ENCODE data around the gene FYB1. TPM values are rescaled to one million over a fixed set of nuclear protein-coding genes. Genes with fewer than 3 reads are reported as not detected.
"Not testable (repeated sequence)": the region's sequence is repeated elsewhere in the genome, so short reads cannot be mapped to it uniquely, and the experiment has no call there.

FYB1 gene
- total and polyA plus RNA-seq, 2 donors: 52.9 to 71.8 TPM

DNA sequence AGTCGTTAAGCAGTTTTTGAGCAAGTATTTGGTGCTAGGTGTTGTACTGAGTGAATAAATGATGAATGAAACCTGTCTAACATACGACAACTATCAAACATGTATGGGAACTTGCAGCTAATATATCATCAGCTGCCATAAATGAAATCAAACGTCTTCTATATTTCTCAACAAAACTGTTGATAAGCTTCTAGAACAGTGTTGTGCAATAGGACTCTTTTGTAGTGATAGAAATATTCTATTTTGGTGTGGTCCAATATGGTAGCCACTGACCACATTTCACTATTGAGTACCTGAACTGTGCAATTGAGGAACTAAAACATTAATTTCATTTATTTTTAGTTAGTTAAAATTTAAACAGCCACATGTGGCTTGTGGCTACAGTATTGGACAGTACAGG, 16.3 kb upstream of the FYB1 start:
- WGBS: 94% methylated on average over 3 of the region's 3 CpGs
- H3K27ac ChIP-seq (ENCODE audit: low read depth in 1 of 2, low read length in 1 of 2): no peak overlapping the region
- H3K27me3 ChIP-seq (ENCODE audit: control insufficient read depth in 2 of 2, insufficient read depth in 1 of 2, low read length in 1 of 2): no peaks in the 10 kb centered on the region
- no peaks in the 10 kb centered on the region for H3K9me3 ChIP-seq (ENCODE audit: control insufficient read depth in 2 of 2, insufficient read depth in 1 of 2, low read length in 1 of 2)
- DNase-seq (ENCODE audit: low read depth in 6 of 9, low spot score in 9 of 9): no peak
- no peak overlapping the region for H3K4me3 ChIP-seq (ENCODE audit: low read length in 2 of 2)
- no peaks in the 10 kb centered on the region for H3K4me1 ChIP-seq (ENCODE audit: control insufficient read depth in 2 of 2, insufficient read depth in 2 of 2, low read length in 2 of 2)
- no peaks in the 10 kb centered on the region for H3K36me3 ChIP-seq (ENCODE audit: control insufficient read depth in 2 of 2, insufficient read depth in 2 of 2, low read length in 1 of 2)

GRCh38 chr5:39234494-39234893, 15.1 kb upstream of the FYB1 start:
- H3K27me3 ChIP-seq (ENCODE audit: control insufficient read depth in 2 of 2, insufficient read depth in 1 of 2, low read length in 1 of 2); H3K9me3 ChIP-seq (ENCODE audit: control insufficient read depth in 2 of 2, insufficient read depth in 1 of 2, low read length in 1 of 2); H3K36me3 ChIP-seq (ENCODE audit: control insufficient read depth in 2 of 2, insufficient read depth in 2 of 2, low read length in 1 of 2); H3K4me1 ChIP-seq (ENCODE audit: control insufficient read depth in 2 of 2, insufficient read depth in 2 of 2, low read length in 2 of 2); H3K4me3 ChIP-seq (ENCODE audit: low read length in 2 of 2); H3K27ac ChIP-seq (ENCODE audit: low read depth in 1 of 2, low read length in 1 of 2); DNase-seq (ENCODE audit: low read depth in 6 of 9, low spot score in 9 of 9): not testable (repeated sequence)
- WGBS: 93% methylated on average over 1 of the region's 1 CpG

GRCh38 chr5:39233783-39234182, 14.4 kb upstream of the FYB1 start:
- no peak for DNase-seq (ENCODE audit: low read depth in 6 of 9, low spot score in 9 of 9)
- Histone ChIP-seq H3K4me1 (ENCODE audit: control insufficient read depth in 2 of 2, insufficient read depth in 2 of 2, low read length in 2 of 2) (no peaks in the 10 kb centered on the region), H3K36me3 (ENCODE audit: control insufficient read depth in 2 of 2, insufficient read depth in 2 of 2, low read length in 1 of 2) (no peaks in the 10 kb centered on the region), H3K27ac (ENCODE audit: low read depth in 1 of 2, low read length in 1 of 2) (no peak overlapping the region), H3K9me3 (ENCODE audit: control insufficient read depth in 2 of 2, insufficient read depth in 1 of 2, low read length in 1 of 2) (no peaks in the 10 kb centered on the region), H3K27me3 (ENCODE audit: control insufficient read depth in 2 of 2, insufficient read depth in 1 of 2, low read length in 1 of 2) (no peaks in the 10 kb centered on the region), H3K4me3 (ENCODE audit: low read length in 2 of 2) (no peak overlapping the region)
- WGBS: 95% methylated on average over 2 of the region's 2 CpGs

DNA sequence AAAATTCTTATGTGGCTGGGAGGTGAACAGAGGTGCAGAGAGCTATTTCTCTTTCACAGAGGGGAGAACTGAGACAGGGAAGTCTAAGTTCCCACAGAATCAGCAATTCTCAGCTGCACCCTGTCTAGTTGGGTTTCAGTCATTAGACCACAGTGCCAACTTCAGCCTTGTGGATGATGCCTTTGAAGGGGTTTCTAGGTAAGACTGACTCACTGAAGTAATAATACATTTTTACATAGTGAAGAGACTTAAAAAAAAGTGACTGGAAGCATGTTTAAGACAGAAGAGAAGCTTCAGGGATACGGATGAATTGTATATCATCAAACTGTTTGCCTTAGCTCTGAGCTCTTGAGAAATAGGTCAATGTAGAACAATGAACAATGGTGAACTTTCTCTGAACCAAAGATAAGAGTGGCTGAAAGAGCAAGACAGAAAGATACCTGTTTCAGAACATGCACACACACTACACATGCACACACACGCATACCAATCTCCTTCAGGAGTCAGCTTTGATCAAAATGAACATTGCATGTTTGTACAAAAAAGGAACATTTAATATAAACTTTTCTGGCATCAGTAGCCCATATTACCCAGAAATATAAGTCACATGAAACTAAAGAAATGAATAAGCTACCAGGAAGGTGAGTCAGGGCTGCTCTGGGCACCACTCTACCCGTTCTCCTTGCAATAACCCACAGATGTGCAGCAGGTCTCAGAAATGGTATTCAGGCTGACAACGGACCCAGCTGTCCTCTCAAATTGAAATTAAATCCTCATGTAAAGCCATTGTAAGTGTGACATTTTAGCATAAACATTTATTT, 12.6 kb upstream of the FYB1 start:
- H3K4me3 ChIP-seq (ENCODE audit: low read length in 2 of 2): no peak overlapping the region
- H3K9me3 ChIP-seq (ENCODE audit: control insufficient read depth in 2 of 2, insufficient read depth in 1 of 2, low read length in 1 of 2): no peaks in the 10 kb centered on the region
- no peaks in the 10 kb centered on the region for H3K4me1 ChIP-seq (ENCODE audit: control insufficient read depth in 2 of 2, insufficient read depth in 2 of 2, low read length in 2 of 2)
- DNase-seq (ENCODE audit: low read depth in 6 of 9, low spot score in 9 of 9): peak in 1 of 9 donors; percentile 30
- 96% methylated on average over 4 of the region's 4 CpGs for WGBS
- no peaks in the 10 kb centered on the region for H3K27me3 ChIP-seq (ENCODE audit: control insufficient read depth in 2 of 2, insufficient read depth in 1 of 2, low read length in 1 of 2)
- H3K27ac ChIP-seq (ENCODE audit: low read depth in 1 of 2, low read length in 1 of 2): peak overlapping the region in 1 of 2 donors; percentile 41
- no peaks in the 10 kb centered on the region for H3K36me3 ChIP-seq (ENCODE audit: control insufficient read depth in 2 of 2, insufficient read depth in 2 of 2, low read length in 1 of 2)

GRCh38 chr5:39228596-39228995, 9.2 kb upstream of the FYB1 start:
- Histone ChIP-seq H3K27ac (ENCODE audit: low read depth in 1 of 2, low read length in 1 of 2) (no peak overlapping the region), H3K27me3 (ENCODE audit: control insufficient read depth in 2 of 2, insufficient read depth in 1 of 2, low read length in 1 of 2) (no peaks in the 10 kb centered on the region), H3K36me3 (ENCODE audit: control insufficient read depth in 2 of 2, insufficient read depth in 2 of 2, low read length in 1 of 2) (no peaks in the 10 kb centered on the region), H3K4me1 (ENCODE audit: control insufficient read depth in 2 of 2, insufficient read depth in 2 of 2, low read length in 2 of 2) (peaks cover 0 to 7% of the 10 kb centered on the region in 2 donors), H3K9me3 (ENCODE audit: control insufficient read depth in 2 of 2, insufficient read depth in 1 of 2, low read length in 1 of 2) (no peaks in the 10 kb centered on the region), H3K4me3 (ENCODE audit: low read length in 2 of 2) (no peak overlapping the region)
- no peak for DNase-seq (ENCODE audit: low read depth in 6 of 9, low spot score in 9 of 9)
- 81% methylated on average over 3 of the region's 3 CpGs for WGBS

- Histone ChIP-seq H3K27ac (ENCODE audit: low read depth in 1 of 2, low read length in 1 of 2) (no peak overlapping the region), H3K36me3 (ENCODE audit: control insufficient read depth in 2 of 2, insufficient read depth in 2 of 2, low read length in 1 of 2) (no peaks in the 10 kb centered on the region), H3K9me3 (ENCODE audit: control insufficient read depth in 2 of 2, insufficient read depth in 1 of 2, low read length in 1 of 2) (no peaks in the 10 kb centered on the region), H3K4me1 (ENCODE audit: control insufficient read depth in 2 of 2, insufficient read depth in 2 of 2, low read length in 2 of 2) (peaks cover 0 to 15% of the 10 kb centered on the region in 2 donors), H3K4me3 (ENCODE audit: low read length in 2 of 2) (no peak overlapping the region), H3K27me3 (ENCODE audit: control insufficient read depth in 2 of 2, insufficient read depth in 1 of 2, low read length in 1 of 2) (no peaks in the 10 kb centered on the region)
- 96% methylated on average over 1 of the region's 1 CpG for WGBS
- no peak for DNase-seq (ENCODE audit: low read depth in 6 of 9, low spot score in 9 of 9)
These were observed 7.2 kb upstream of the FYB1 start for GRCh38 chr5:39226558-39226957.

GRCh38 chr5:39226100-39226451, 6.7 kb upstream of the FYB1 start:
- peaks cover 0 to 15% of the 10 kb centered on the region in 2 donors for H3K4me1 ChIP-seq (ENCODE audit: control insufficient read depth in 2 of 2, insufficient read depth in 2 of 2, low read length in 2 of 2)
- H3K36me3 ChIP-seq (ENCODE audit: control insufficient read depth in 2 of 2, insufficient read depth in 2 of 2, low read length in 1 of 2): no peaks in the 10 kb centered on the region
- DNase-seq (ENCODE audit: low read depth in 6 of 9, low spot score in 9 of 9): peak in 1 of 9 donors; percentile 31
- no peak overlapping the region for H3K4me3 ChIP-seq (ENCODE audit: low read length in 2 of 2)
- no peaks in the 10 kb centered on the region for H3K27me3 ChIP-seq (ENCODE audit: control insufficient read depth in 2 of 2, insufficient read depth in 1 of 2, low read length in 1 of 2)
- no peaks in the 10 kb centered on the region for H3K9me3 ChIP-seq (ENCODE audit: control insufficient read depth in 2 of 2, insufficient read depth in 1 of 2, low read length in 1 of 2)
- H3K27ac ChIP-seq (ENCODE audit: low read depth in 1 of 2, low read length in 1 of 2): no peak overlapping the region
- 93% methylated on average over 3 of the region's 3 CpGs for WGBS

GRCh38 chr5:39225405-39226099, 6.2 kb upstream of the FYB1 start:
- 94% methylated on average over 2 of the region's 2 CpGs for WGBS
- no peak for DNase-seq (ENCODE audit: low read depth in 6 of 9, low spot score in 9 of 9)
- Histone ChIP-seq H3K4me3 (ENCODE audit: low read length in 2 of 2) (no peak overlapping the region), H3K27me3 (ENCODE audit: control insufficient read depth in 2 of 2, insufficient read depth in 1 of 2, low read length in 1 of 2) (no peaks in the 10 kb centered on the region), H3K9me3 (ENCODE audit: control insufficient read depth in 2 of 2, insufficient read depth in 1 of 2, low read length in 1 of 2) (no peaks in the 10 kb centered on the region), H3K36me3 (ENCODE audit: control insufficient read depth in 2 of 2, insufficient read depth in 2 of 2, low read length in 1 of 2) (no peaks in the 10 kb centered on the region), H3K4me1 (ENCODE audit: control insufficient read depth in 2 of 2, insufficient read depth in 2 of 2, low read length in 2 of 2) (peaks cover 0 to 15% of the 10 kb centered on the region in 2 donors), H3K27ac (ENCODE audit: low read depth in 1 of 2, low read length in 1 of 2) (no peak overlapping the region)

DNA sequence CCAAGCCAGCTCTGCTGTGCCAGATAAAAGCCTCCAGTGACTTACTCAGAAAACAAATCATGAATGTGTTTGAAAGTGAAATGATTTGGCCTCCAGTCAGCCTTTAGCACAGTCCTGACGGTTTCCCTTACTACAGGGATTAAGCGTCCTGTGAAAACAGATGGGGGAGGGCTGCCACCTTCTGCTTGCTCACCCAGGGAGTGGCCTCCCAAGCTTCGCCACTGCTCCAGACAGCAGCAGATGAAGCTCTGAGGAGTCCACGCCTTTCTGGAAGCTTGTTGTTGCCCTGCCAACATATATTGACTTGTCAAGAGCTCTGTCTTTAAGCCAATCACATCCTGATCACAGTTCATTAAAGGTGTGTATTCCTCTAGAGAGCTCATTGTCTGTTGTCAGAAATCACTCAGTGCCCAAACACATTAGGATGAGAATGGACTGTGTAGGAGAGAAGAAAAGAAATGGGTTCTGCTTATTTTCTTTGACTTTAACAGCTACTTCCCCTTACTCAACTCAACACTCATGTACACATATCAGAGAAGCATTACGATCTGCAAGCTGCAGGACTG, 4.9 kb upstream of the FYB1 start:
- no peaks in the 10 kb centered on the region for H3K9me3 ChIP-seq (ENCODE audit: control insufficient read depth in 2 of 2, insufficient read depth in 1 of 2, low read length in 1 of 2)
- no peak overlapping the region for H3K4me3 ChIP-seq (ENCODE audit: low read length in 2 of 2)
- 89% methylated on average over 5 of the region's 5 CpGs for WGBS
- peak in 1 of 9 donors; percentile 10 for DNase-seq (ENCODE audit: low read depth in 6 of 9, low spot score in 9 of 9)
- peak overlapping the region; percentile 45 to 54 for H3K27ac ChIP-seq (ENCODE audit: low read depth in 1 of 2, low read length in 1 of 2)
- H3K27me3 ChIP-seq (ENCODE audit: control insufficient read depth in 2 of 2, insufficient read depth in 1 of 2, low read length in 1 of 2): no peaks in the 10 kb centered on the region
- H3K4me1 ChIP-seq (ENCODE audit: control insufficient read depth in 2 of 2, insufficient read depth in 2 of 2, low read length in 2 of 2): peaks cover 0 to 17% of the 10 kb centered on the region in 2 donors
- no peaks in the 10 kb centered on the region for H3K36me3 ChIP-seq (ENCODE audit: control insufficient read depth in 2 of 2, insufficient read depth in 2 of 2, low read length in 1 of 2)
